GM18909 (cell line): Measurements from ENCODE around the gene STON2.

ENCODE experiments used
- ATAC-seq: cut with Tn5 transposase; IDR thresholded peaks from one replicate; pipeline ENCODE4 v1.9.1; 2021; ENCODE audit warnings: mild to moderate bottlenecking; ENCODE audit not compliant: unreplicated experiment, poor library complexity

Gene STON2

DNA sequence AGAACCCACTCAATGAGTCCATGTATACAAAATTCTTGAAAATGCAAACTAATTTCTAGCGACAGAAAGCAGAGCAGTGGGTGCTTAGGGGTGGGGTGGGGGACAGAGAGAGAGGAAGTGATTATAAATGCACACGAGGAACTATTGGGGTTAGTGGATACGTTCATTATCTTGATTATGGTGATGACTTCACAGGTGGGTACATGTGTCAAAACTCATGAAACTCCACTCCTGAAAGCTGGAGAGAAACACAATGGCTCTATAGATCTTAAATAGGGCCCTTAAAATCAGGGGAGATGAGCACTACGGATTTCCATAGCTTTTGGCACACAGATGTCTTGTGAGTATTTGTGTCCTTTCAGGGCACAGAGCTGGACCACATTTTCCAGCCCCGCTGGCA lies 59.9 kb downstream of the STON2 start:
- no peak for ATAC-seq

DNA sequence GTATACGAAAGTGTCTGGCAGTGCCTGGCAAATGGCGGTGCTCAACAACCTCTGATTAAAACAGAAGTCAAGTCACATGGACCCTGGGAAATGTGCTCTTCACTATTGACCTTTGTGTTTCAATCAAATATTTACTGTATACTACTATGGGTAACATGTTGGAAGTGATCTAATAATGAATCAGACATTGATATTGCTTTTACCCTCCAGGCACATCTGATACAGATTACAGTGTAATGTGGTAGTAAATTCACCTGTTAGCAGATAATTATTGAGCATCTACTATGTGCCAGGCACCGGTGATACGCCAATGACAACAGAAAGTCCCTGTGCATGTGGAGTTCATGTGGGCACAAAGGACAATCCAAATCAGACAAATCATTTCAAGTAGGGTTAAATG lies 63.1 kb downstream of the STON2 start:
- ATAC-seq, result no peak

DNA sequence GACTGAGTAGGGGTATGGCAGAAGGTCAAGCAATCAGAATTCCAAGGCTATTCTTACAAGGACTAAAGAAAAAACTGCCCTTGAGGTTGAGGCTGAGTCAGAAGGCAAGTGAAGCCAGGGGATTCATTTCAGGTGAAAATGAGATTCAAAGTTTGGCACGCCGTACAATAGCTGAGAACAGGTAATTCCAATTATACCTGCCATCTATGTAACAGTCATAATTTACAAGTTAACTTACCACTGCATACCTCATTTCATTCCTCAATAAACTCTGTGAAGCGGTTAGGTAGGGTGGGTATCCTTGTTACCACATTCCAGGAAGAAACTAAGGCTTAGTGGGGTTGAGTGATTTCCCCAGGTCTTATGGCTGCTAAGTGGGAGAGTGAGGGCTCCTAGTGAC lies 64.1 kb downstream of the STON2 start:
- ATAC-seq, result no peak

DNA sequence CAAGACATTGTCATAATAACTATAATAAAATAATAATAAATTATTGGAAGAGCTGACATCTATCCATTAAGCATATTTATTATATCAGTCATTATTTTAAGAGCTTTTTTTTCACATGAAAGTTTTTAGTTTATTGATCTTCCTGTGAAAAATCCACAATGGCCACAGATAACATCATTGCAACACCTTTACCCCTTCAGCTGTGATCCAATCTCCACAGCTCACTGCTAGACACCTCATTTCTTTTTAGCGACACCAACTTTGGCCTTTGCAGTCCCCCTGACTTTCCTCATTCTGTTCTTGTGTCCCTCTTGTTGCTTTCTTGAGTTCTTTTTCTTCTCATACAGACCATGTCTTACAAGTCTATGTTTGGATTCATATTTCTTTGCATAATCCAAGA lies 67.4 kb downstream of the STON2 start:
- no peak for ATAC-seq

DNA sequence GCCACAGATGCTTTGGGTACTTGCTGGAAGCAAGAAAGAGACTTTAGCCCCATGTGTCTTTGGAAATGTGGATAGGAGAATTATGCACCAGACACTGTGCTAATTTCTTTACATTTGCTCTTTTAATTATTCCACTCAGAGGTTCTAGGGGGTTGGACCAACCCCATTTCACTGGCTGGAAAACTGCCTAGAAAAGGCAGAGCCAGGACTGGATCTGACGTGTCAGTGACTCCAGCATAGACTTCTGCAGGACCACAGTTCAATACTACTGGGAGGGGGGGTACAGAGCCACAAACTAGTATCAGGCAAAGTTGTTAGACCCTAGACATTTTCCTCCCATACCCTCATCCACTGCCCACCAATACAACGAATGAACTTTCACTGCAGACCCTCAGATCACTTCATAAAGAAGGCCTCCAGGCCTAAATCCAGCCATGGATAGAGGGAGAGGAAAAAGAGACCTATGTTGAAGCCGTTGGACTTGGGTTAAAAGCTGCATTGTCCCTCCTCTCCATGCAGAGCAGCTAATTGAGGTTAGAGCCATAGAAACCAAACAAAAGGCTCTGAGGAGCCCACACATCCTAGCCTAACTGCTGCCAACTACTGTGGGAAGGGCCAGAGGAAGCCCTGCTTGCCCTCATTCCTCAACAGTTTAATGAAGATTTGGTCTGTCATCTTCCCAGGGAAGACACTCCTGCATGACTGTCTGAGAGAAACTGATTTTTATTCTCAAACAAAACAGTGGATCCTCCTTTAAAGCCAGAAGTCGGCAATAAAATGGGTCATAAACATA lies 68.7 kb downstream of the STON2 start:
- no peak for ATAC-seq

DNA sequence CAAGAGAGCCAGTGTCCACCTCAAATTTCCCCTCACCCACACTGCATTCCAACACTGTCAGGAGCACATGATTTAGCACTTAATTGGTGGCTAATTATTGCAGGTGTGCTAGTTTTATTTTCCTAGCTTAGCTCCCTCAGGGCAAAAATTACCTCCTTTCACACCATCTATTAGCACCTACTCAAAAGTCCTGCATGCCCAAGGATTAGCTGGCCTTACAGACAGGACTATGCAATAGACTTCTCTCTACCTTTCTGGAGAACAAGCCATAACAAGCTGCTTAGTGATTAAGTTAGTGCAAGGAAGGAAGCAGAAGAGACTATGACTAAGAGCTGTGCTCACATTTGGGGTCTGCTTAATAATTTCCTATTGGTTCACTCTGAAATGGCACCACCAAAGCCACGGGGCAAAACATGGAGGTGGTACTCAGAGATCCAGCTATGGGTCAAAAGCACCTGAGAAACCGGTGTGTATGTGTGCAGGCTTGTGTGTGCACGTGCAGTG lies 69.5 kb downstream of the STON2 start:
- no peak for ATAC-seq

DNA sequence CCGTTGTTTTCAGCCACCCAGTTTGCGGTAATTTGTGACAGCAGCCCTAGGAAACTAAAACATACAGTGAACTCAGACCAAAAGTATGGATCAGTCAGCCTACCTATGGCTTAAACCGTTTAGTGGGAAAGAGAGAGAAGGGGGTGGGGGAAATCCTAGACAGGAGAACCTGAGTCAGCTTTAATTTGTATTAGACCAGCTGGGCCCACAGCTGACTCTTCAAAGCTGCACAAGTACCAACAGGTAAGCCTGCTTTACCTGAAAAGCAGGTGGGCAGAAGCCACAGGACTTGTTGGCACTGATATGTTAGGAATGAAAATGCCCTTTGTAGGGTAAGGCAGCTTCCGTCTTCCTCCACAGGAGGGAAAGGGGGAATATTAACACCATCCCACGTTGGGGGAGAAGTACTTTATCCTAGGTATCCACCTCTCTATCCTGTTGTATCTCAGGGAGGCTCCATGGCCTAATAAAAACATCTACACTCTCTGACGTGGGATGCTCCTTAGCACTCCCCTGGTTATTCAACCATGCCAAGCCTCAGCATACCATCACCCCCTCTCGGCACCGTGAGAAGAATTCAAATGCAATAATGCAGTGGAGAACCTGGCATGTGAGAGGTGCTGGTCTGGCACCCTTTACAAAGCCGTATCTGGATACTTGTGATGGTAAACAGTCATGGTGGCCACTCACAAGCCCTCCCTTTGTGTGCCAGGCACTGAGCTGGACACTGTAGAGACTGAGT lies 70.3 kb downstream of the STON2 start:
- ATAC-seq, result no peak

DNA sequence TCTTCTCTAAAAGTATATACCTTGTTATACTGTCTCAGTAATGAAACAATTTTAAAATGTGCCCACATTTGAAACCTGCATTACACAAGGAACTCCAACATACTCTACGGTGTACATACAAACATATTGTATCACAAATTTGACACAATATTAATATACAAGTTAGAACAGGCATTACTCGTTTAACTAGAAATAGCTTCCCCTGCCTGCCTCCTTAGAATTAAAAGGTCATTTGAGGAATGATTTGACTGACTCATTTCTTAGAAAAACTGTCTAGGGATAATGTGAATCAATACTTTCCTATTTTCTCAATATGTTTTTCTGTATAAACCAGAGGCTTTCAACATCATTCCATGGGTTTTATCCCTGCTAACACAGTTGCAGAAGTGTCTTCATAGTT lies 73.7 kb downstream of the STON2 start:
- no peak for ATAC-seq

DNA sequence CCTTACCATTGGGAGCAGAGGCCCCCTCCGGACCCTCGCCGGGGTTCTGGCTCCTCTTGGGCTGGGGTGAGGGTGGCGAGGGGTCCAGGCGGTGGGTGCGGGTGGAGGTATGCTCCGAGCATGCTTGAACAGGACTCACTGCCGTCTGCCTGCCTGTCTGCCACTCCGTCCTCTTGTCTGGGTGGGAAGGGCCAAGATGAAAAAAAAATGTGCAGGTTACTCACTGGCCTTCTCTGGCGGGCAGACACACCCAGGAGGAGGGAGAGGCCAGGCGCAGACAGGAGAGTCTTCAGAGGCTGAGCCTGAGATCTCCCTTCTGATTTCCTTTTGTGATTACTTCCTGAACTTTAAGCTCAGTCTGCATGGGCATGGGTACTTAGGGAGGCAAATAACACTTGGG lies 76.1 kb downstream of the STON2 start:
- ATAC-seq, result no peak

DNA sequence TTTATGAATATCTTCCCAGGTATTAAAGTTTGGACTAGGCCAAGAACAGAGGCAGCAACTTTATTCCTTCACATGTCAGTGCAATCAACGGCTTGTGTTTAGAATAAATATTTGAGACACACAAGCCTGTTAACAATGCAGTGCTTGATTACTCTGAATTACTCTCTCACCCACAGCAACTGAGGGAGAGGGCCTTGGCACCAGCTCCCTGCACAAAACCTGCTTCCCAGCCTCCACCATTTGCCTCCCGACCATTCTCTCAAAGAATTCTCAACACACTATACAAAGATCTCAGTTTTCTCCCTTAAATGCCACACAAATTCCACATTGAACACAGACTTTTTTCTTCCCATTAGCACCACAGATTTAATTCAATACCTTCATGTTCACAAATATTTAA lies 77.0 kb downstream of the STON2 start:
- no peak for ATAC-seq

DNA sequence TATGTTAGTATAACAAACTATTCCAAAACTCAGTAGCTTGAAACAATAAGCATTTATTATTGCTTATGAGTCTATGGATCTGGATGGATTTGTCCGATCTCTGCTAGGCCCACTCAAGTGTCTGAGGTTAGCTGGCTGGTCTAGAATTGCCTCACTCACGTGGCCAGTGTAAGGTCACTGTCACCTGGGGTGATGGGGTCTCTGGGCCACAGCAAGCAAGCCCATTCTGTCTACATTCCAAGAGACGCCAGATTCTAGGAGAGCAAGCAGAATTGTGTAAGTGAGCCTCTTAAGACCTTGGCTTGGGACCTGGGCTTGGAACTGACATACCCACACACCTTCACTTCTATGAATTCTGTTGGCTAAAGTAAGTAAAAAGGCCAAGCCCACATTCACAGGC lies 80.2 kb downstream of the STON2 start:
- ATAC-seq, result no peak

DNA sequence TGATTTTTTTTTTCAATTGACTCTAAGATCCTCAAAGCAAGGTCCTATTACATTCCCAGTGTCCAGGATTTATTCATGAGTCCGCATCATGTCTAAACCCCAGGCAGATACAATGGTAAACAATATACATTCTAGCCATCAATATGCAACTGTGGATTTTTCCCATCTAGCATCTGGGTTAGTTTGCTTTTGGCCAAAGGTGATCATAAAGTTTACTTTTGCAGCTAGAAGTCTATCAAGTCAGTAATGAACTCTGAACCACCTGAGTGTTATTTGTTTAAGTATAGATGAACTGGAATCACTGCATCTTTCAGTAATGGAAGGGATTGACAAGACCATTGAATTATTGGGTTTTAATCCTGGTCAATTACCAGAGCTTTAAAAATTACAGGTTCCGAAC lies 80.8 kb downstream of the STON2 start:
- no peak for ATAC-seq

DNA sequence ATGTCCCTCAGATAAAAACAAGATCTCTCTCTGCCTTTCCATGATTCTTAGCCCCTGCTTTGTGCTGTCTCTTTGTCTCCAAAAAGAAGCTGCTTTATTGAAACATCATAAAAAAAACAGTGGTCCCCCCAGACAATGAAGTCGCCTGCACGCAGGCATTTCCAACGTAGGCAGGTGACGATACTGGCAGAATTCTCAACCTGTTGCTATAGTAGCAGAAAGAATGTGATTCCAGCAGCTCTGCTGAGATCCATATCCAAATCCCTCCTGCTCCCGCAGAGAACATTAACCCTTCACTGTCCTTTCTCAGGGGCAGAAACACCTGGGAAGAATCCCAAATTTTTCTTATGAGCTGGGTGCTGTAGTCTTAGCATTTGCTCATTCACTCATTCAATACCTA lies 84.8 kb downstream of the STON2 start:
- no peak for ATAC-seq

DNA sequence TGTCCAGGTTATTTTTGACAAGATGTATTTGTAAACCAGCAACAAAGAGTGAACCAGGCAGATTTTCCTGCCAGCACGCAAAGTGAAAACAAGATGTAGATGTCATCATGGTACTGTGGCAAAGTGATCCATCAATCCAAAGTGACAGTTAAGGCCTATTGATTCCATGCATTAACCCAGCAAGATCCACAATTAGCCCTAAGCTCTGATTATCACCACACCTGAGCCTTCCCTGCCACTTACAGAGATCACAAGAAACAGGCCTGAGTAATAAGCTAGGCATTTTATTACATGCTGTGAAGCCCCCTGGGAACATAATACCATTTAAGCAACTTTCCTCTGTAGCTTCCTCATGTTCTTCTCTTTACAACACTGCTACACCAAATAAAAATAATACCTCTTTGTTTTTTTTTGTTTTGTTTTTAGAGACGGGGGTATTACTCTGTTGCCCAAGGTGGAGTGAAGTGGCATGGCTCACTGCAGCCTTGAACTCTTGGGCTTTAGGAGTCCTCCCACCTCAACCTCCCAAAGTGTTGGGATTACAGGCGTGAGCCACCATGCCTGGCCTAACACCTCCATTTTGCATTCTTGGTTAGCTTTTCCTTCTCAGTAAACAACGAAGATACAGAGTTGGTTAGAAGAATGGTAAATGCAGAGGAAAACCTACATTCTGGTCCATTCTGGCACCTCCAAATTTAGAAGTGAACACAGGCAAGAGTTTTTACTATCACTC lies 85.5 kb downstream of the STON2 start:
- ATAC-seq, result no peak

DNA sequence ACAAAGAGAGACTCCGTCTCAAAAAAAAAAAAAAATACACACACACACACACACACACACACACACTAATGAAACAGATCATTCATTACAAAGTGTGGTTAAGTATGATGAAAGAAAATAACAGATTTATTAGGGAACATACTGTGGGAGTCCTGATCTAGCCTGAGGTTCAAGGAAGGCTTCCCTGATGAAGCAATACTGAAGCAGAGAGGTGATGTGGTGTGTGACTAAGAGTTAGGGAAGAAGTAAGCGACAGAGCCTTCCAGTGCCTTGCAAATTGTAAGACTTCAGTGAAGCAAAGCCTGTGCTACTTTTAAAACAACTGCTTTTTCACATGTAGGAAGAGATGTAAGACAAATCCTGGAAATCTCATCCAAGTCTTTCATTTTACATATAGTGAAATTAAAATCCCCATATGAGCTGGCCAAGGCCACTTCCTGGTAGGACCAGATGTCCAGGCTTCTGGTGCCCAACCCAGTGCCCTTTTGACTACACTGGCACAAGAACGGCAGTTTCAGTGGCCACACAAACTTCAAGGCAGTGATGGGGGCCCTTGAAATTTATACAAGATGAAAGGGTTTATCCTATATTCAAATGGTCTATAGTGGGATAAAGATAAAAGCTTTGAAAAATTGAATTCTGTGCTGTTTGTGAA lies 86.2 kb downstream of the STON2 start:
- no peak for ATAC-seq

DNA sequence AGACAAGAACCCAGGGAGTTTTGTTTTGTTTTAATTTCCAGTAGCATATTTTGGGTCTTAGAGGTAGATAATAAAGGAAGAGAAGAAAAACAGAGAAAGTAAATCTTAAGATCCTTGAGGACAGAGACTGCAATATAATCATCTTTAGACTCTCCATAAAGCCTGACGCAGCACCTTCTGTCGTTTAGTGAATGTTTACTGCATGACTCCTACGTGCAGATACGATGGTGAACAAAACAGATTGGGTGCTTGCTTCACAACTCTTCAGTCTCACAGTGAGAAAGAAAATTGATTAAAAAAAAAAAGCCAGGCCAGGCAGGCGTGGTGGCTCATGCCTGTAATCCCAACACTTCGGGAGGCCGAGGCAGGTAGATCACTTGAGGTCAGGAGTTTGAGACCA lies 86.9 kb downstream of the STON2 start:
- ATAC-seq, result no peak

DNA sequence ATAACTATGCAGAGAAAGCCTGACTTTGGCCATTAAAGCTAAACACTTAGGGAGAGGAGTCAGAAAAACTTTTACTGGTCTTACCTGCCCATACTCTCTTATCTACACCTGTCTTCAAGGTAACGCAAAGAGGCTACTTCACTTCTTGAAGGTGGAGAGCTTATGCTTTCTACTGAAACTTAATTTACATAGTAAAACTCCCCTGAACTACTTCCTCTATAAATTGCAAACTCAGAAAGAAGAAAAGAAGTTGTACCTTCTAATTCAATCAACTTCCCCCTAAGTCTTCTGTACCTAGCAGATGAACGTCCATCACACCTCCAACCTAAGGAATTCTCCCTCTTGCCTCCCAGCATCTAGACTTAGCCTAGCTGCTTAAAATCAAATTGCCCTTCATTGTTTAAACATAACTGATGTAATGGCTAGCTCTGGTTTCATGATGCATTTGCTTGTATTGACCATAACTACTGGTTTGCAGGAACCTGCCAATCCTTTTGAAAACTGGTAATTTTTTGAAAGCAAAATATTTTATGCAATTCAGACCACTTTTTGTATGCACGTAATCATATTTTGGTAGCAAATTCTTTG lies 87.7 kb downstream of the STON2 start:
- no peak for ATAC-seq

DNA sequence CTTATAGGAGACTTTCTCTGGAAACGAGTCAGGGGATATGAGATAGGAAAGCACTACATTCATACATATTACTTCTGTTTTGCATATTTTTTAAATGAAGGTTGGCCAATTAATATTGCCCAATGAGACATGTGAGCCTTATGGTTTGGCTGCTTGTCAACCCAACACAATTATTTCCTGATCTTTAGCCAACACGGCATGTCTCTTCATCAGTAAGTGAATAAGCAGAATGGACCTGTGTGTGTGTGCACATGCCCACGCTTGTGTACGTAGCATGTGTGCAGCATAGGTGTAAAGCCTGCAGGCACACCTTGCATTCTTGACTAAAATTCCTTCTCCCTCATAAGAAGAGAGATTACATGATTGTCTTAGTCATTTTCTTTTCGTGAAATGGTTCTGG lies 88.3 kb downstream of the STON2 start:
- no peak for ATAC-seq

DNA sequence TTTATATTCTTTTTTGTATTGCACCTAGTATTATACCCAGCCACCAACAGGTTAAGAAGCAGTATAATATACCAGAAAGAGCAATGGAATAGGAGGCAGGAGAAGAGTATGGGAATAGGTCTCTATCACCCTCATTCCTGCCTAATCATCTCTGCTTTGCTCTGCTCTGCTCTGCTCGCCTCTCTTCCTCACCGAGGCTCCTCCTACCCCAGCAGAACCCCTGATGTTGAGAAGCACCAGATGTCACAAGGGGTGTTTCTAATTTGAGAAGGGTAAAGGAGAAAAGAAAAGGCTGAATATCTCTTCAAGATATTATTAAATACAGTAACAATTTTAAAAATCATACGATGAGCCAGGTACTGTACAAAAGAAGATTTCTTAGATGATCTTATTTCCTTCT lies 89.0 kb downstream of the STON2 start:
- no peak for ATAC-seq

DNA sequence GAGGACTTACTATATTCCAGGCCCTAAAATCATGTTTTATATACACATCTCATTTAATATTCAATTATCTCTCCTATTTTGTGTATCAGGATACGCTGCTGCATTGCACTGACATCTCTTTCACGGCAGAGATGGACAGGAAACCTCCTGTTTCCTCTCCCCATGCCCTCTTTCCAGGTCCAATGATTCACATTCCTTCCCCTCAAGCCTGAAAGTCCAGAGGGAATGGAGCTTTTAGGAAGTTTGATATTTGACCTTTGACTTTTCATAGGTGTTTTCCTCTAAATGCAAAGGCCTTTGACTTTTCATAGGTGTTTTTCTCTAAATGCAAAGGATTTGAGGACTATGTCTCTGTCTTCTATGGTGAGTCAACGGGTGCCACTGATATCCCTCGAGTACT lies 89.5 kb downstream of the STON2 start:
- no peak for ATAC-seq
